K562 (cell line): ENCODE data around the gene CFDP1. TPM values are rescaled to one million over a fixed set of nuclear protein-coding genes. Genes with fewer than 3 reads are reported as not detected.

Experiments used
- ATAC-seq: fragments of 200-7000 bp; cut with Tn5 transposase; 3 replicates; pipeline ENCODE4 v1.9.1; 2020; ENCODE audit warnings: moderate library complexity
- BruUV-seq: library from RNA; stranded (reverse); fragments of 400-500 nt; replicated peaks from 2 replicates; lab custom pipeline; 2021; lab: Mats Ljungman, UMichigan
- CTCF ChIA-PET: fragments of 300-600 bp; formaldehyde crosslinking; extraction: SDS; loops from one replicate; lab custom pipeline; 2021; ENCODE audit warnings: low intra/inter-chr PET ratio; lab: Yijun Ruan, JAX
- POLR2A ChIA-PET: fragments of 300-600, 350-650 bp; sonication (Branson Sonifier 250); formaldehyde crosslinking; extraction: SDS; loops from one replicate; lab custom pipeline; 2021; ENCODE audit warnings: antibody characterized with exemption, inconsistent platforms; lab: Yijun Ruan, JAX
- DNase-seq, 4 experiments: peaks; one replicate each; pipeline versions ENCODE4 v3.0.0 to v3.0.0-alpha.2; 2011 to 2018; ENCODE audit warnings: low spot score in 3 of 4, mixed read lengths in 3 of 4; ENCODE audit errors: extremely low read depth in 1 of 4
- FAIRE-seq: peaks from 2 replicates; lab custom pipeline; 2011; peaks lifted over from hg19 to GRCh38; lab: Jason Lieb, UNC
- H2AFZ ChIP-seq: 2 replicates; pipeline ENCODE4 v1.6.0; 2011; ENCODE audit warnings: low read depth, low read length, control low read depth, inconsistent platforms
- H3K27ac ChIP-seq: fragments of 200-600 bp; 3 replicates; pipeline ENCODE4 v1.8.0; 2011; ENCODE audit warnings: low read depth, mild to moderate bottlenecking, control low read depth, inconsistent platforms, low read length, moderate library complexity, mixed read lengths; ENCODE audit errors: extremely low read depth
- H3K27me3 ChIP-seq, 2 experiments: fragments of 300-600 bp in 1 of 2; 2 replicates in 1 of 2; 3 replicates in 1 of 2; pipeline versions ENCODE4 v1.6.0 to v1.8.0; 2011; ENCODE audit warnings: inconsistent platforms in 2 of 2, low read length in 2 of 2, mild to moderate bottlenecking in 1 of 2, mixed read lengths in 1 of 2, moderate library complexity in 1 of 2; ENCODE audit not compliant: control insufficient read depth in 2 of 2, insufficient read depth in 2 of 2
- H3K36me3 ChIP-seq: fragments of 300-600 bp; 3 replicates; pipeline ENCODE4 v1.8.0; 2011; ENCODE audit warnings: mild to moderate bottlenecking, low read length, inconsistent platforms; ENCODE audit not compliant: control insufficient read depth, insufficient read depth
- H3K4me1 ChIP-seq, 2 experiments: fragments of 200-600 bp in 1 of 2; replicated peaks in 1 of 2; 2 replicates in 1 of 2; 3 replicates in 1 of 2; pipeline versions ENCODE4 v1.5.1 to v1.8.0; 2011; ENCODE audit warnings: inconsistent platforms in 2 of 2, low read length in 2 of 2, mild to moderate bottlenecking in 1 of 2, mixed read lengths in 1 of 2, moderate library complexity in 1 of 2; ENCODE audit not compliant: control insufficient read depth in 2 of 2, insufficient read depth in 2 of 2
- H3K4me2 ChIP-seq: 2 replicates; pipeline ENCODE4 v1.6.1; 2011; ENCODE audit warnings: low read length, control low read depth, inconsistent platforms, mixed read lengths; ENCODE audit not compliant: insufficient read depth
- H3K4me3 ChIP-seq: fragments of 200-600 bp; sonication (generic), shearing (Covaris generic); 2 replicates; pipeline ENCODE4 v1.5.1; 2016; ENCODE audit warnings: control low read depth, inconsistent platforms
- H3K79me2 ChIP-seq: fragments of 200-600 bp; 3 replicates; pipeline ENCODE4 v1.8.0; 2011; ENCODE audit warnings: low read length, inconsistent platforms; ENCODE audit not compliant: control insufficient read depth, insufficient read depth
- H3K9ac ChIP-seq, 2 experiments: 2 replicates each; pipeline versions ENCODE4 v1.6.0 to v1.6.1; 2011; ENCODE audit warnings: low read depth in 2 of 2, low read length in 2 of 2, control low read depth in 1 of 2, inconsistent platforms in 1 of 2, mild to moderate bottlenecking in 1 of 2, mixed read lengths in 1 of 2; ENCODE audit not compliant: insufficient read depth in 1 of 2
- H3K9me1 ChIP-seq: one replicate; pipeline ENCODE4 v1.6.0; 2011; ENCODE audit warnings: inconsistent platforms, mild to moderate bottlenecking, low read length, moderate library complexity; ENCODE audit not compliant: control insufficient read depth, insufficient read depth
- H3K9me3 ChIP-seq: replicated peaks from 2 replicates; pipeline ENCODE4 v1.5.1; 2011; ENCODE audit warnings: low read depth, low read length, inconsistent platforms; ENCODE audit not compliant: control insufficient read depth, insufficient read depth
- H4K20me1 ChIP-seq: replicated peaks from 2 replicates; pipeline ENCODE4 v1.6.1; 2011; ENCODE audit warnings: low read length, inconsistent platforms, mixed read lengths; ENCODE audit not compliant: control insufficient read depth, insufficient read depth
- KLF16 ChIP-seq: IDR thresholded peaks from 2 replicates; pipeline ENCODE4 v1.6.1; 2016; ENCODE audit warnings: antibody characterized with exemption
- TCFL5 ChIP-seq: fragments of 250-450 bp; sonication (Bioruptor Pico); conservative IDR thresholded peaks from 2 replicates; pipeline ENCODE4 v1.6.1; 2021; ENCODE audit warnings: mild to moderate bottlenecking, moderate library complexity, matching md5 sums
- WGBS: fragments of 100-300 bp; shearing (Covaris generic); methylation state at CpG from one replicate; pipeline ENCODE4 v1.1.6; 2016; ENCODE audit warnings: low coverage, mixed read lengths; ENCODE audit not compliant: insufficient coverage; ENCODE audit errors: missing lambda C conversion rate; 5-methylcytosine and 5-hydroxymethylcytosine counted together
- in situ Hi-C: fragments of 300-500 bp; cut with MboI; formaldehyde crosslinking; loops from 4 replicates; pipeline ENCODE4 v1.15.0; 2018; ENCODE audit warnings: inconsistent platforms, mixed read lengths
- intact Hi-C: fragments of 100-400 bp; cut with micrococcal nuclease; formaldehyde crosslinking; loops from 2 replicates; pipeline ENCODE4 v1.14.2; 2022
- polyA plus RNA-seq, 8 experiments: library from polyadenylated mRNA; depleted of rRNA in 4 of 8; stranded (reverse) in 5 of 8; unstranded in 3 of 8; fragments of >200 nt; fragmentation: Nextera tagmentation in 2 of 8; fragmentation: Illumina TruSeq in 1 of 8; extraction: Ambion mirVana in 2 of 8; extraction: Trizol in 1 of 8; gene quantifications; 2 replicates each; pipeline versions ENCODE4 v1.2.1 to v1.2.3, GENCODE V29; 2011 to 2014; ENCODE audit warnings: inconsistent platforms in 1 of 8, missing spikeins in 1 of 8
- total RNA-seq, 7 experiments: library from RNA; depleted of rRNA in 6 of 7; stranded (reverse); fragments of >200 nt in 6 of 7; fragmentation: Illumina TruSeq in 2 of 7; extraction: Trizol in 2 of 7; gene quantifications; 2 replicates each; pipeline versions ENCODE4 v1.2.1 to v1.2.3, GENCODE V29; 2011 to 2021; ENCODE audit warnings: low replicate concordance in 1 of 7
- TF ChIP-seq, protein P1 (sequence below): fragments of 450-650 bp; IDR thresholded peaks from 2 replicates; pipeline ENCODE4 v1.6.1; 2018; ENCODE audit not compliant: partially characterized antibody
- TF ChIP-seq, protein P2 (sequence below), 2 experiments: IDR thresholded peaks; 2 replicates each; pipeline ENCODE4 v1.6.1; 2011; ENCODE audit warnings: borderline replicate concordance in 1 of 2, control low read depth in 1 of 2, low read depth in 1 of 2, low read length in 1 of 2, mild to moderate bottlenecking in 1 of 2, mixed read lengths in 1 of 2, moderate library complexity in 1 of 2; ENCODE audit not compliant: insufficient read depth in 1 of 2, insufficient read length in 1 of 2, poor library complexity in 1 of 2, severe bottlenecking in 1 of 2; ENCODE audit errors: extremely low read depth in 1 of 2

CFDP1 gene
- total and polyA plus RNA-seq, 9 of the 15 experiments (the other 6 are each of a cell fraction or from before 2014, with no cell fraction given), result 31.5 to 78.4 (median 61.7) TPM

DNA sequence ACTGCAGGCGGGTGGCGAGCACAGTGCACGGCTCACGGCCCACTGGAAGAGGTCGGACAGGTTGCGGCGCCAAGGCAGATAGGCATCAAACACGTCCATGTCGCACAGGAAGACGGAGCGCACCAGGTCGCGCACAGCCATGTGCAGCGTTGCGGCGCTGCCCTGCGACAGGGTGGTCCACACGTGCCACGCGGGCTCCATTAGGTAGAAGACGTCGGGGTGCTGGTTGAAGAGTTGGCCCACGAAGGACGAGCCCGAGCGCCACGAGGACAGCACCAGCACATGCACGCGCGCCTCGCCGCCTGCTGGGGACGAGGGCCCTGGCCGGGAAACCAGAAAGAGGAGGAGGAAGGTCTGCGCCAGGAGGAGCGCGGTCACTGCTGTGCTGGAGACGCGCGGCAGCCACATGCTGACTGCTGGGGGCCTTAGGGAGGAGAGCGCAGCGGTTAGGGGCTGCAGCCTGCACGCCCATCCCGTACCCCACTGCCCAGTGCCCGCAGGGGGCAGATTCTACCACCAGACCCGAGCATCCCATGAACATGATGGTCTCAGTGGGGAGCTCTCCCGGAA lies 46.2 kb upstream of the CFDP1 start:
- no peak overlapping the region for H3K4me2 ChIP-seq
- intact Hi-C loops, result no loop called here
- H3K27me3 ChIP-seq, result peaks cover 13 to 62% of the 10 kb centered on the region in 2 experiments; a peak in 4 of 5 replicates
- H3K9me3 ChIP-seq, result no peaks in the 10 kb centered on the region
- no peaks in the 10 kb centered on the region; the same call in 1 of the 2 replicates for H4K20me1 ChIP-seq
- no peak overlapping the region for H3K27ac ChIP-seq
- H2AFZ ChIP-seq, result no peak overlapping the region
- H3K36me3 ChIP-seq, result no peaks in the 10 kb centered on the region
- ChIA-PET POLR2A (no interaction called here), CTCF (no interaction called here)
- no peak overlapping the region for H3K4me3 ChIP-seq
- no peak overlapping the region; a peak in 1 of 4 replicates for H3K9ac ChIP-seq
- ATAC-seq (no peak), FAIRE-seq (no peak), DNase-seq (no peak)
- in situ Hi-C loops, result loop anchor here (10.0 kb wide), 1 partner anchor 285 kb away; no protein-coding TSS in a partner anchor
- no peaks in the 10 kb centered on the region for H3K79me2 ChIP-seq
- no TSS peak for BruUV-seq
- TF ChIP-seq KLF16 (no peak), TCFL5 (no peak)
- TF ChIP-seq, protein P1, sequence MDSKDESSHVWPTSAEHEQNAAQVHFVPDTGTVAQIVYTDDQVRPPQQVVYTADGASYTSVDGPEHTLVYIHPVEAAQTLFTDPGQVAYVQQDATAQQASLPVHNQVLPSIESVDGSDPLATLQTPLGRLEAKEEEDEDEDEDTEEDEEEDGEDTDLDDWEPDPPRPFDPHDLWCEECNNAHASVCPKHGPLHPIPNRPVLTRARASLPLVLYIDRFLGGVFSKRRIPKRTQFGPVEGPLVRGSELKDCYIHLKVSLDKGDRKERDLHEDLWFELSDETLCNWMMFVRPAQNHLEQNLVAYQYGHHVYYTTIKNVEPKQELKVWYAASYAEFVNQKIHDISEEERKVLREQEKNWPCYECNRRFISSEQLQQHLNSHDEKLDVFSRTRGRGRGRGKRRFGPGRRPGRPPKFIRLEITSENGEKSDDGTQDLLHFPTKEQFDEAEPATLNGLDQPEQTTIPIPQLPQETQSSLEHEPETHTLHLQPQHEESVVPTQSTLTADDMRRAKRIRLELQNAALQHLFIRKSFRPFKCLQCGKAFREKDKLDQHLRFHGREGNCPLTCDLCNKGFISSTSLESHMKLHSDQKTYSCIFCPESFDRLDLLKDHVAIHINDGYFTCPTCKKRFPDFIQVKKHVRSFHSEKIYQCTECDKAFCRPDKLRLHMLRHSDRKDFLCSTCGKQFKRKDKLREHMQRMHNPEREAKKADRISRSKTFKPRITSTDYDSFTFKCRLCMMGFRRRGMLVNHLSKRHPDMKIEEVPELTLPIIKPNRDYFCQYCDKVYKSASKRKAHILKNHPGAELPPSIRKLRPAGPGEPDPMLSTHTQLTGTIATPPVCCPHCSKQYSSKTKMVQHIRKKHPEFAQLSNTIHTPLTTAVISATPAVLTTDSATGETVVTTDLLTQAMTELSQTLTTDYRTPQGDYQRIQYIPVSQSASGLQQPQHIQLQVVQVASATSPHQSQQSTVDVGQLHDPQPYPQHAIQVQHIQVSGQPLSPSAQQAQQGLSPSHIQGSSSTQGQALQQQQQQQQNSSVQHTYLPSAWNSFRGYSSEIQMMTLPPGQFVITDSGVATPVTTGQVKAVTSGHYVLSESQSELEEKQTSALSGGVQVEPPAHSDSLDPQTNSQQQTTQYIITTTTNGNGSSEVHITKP, result no peak
- TF ChIP-seq, protein P2, sequence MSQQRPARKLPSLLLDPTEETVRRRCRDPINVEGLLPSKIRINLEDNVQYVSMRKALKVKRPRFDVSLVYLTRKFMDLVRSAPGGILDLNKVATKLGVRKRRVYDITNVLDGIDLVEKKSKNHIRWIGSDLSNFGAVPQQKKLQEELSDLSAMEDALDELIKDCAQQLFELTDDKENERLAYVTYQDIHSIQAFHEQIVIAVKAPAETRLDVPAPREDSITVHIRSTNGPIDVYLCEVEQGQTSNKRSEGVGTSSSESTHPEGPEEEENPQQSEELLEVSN (IDR thresholded peaks at IDR 0.05; ENCODE audit: borderline replicate concordance in 1 of 2, extremely low read depth in 1 of 2, insufficient read depth in 1 of 2, insufficient read length in 1 of 2, low read depth in 1 of 2, low read length in 1 of 2, poor library complexity in 1 of 2, severe bottlenecking in 1 of 2), result peak in 1 of 2 experiments; percentile 29
- no peaks in the 10 kb centered on the region for H3K9me1 ChIP-seq
- WGBS, result 46% methylated on average over 34 of the region's 47 CpGs
- H3K4me1 ChIP-seq, result peaks cover 0 to 9% of the 10 kb centered on the region in 2 experiments; a peak in 2 of 5 replicates
